ENCODE measurements around the gene CST7.

Gene CST7

GRCh38 chr20:24957326-24958016 lies 8.4 kb downstream of the CST7 start:
- Histone ChIP-seq H3K27ac (no peak overlapping the region), H3K4me3 (no peak overlapping the region), H3K9ac (ENCODE audit: insufficient read length) (no peak overlapping the region), H3K36me3 (ENCODE audit: insufficient read depth, low read length) (no peaks in the 10 kb centered on the region), H3K9me3 (ENCODE audit: low read depth, low read length) (no peaks in the 10 kb centered on the region)
- no peak for DNase-seq (ENCODE audit: low read depth, low spot score)
- TF ChIP-seq FOXP2 (optimal IDR thresholded peaks at IDR 0.05; ENCODE audit: control extremely low read depth, extremely low read length, insufficient read depth) = no peak
- no peak for TF ChIP-seq EZH2 (IDR thresholded peaks at IDR 0.05)
- TF ChIP-seq POLR2AphosphoS5 (IDR thresholded peaks at IDR 0.05; ENCODE audit: borderline replicate concordance, low read depth, low read length) = no peak

- no peaks in the 10 kb centered on the region for H3K9me3 ChIP-seq (ENCODE audit: low read depth, low read length)
- H3K36me3 ChIP-seq (ENCODE audit: insufficient read depth, low read length) = no peaks in the 10 kb centered on the region; the same call in 1 of the 2 replicates
- H3K4me3 ChIP-seq = no peak overlapping the region
- no peak for TF ChIP-seq EZH2 (IDR thresholded peaks at IDR 0.05)
- TF ChIP-seq FOXP2 (optimal IDR thresholded peaks at IDR 0.05; ENCODE audit: control extremely low read depth, extremely low read length, insufficient read depth) = no peak
- no peak for TF ChIP-seq POLR2AphosphoS5 (IDR thresholded peaks at IDR 0.05; ENCODE audit: borderline replicate concordance, low read depth, low read length)
- H3K27ac ChIP-seq = no peak overlapping the region
- no peak overlapping the region for H3K9ac ChIP-seq (ENCODE audit: insufficient read length)
- no peak for DNase-seq (ENCODE audit: low read depth, low spot score)
Observed at GRCh38 chr20:24958506-24959385, 9.7 kb downstream of the CST7 start.

GRCh38 chr20:24959591-24960301 lies 10.7 kb downstream of the CST7 start:
- no peak for DNase-seq (ENCODE audit: low read depth, low spot score)
- no peaks in the 10 kb centered on the region; the same call in 1 of the 2 replicates for H3K36me3 ChIP-seq (ENCODE audit: insufficient read depth, low read length)
- H3K4me3 ChIP-seq = no peak overlapping the region
- no peaks in the 10 kb centered on the region for H3K9me3 ChIP-seq (ENCODE audit: low read depth, low read length)
- no peak overlapping the region for H3K9ac ChIP-seq (ENCODE audit: insufficient read length)
- TF ChIP-seq FOXP2 (optimal IDR thresholded peaks at IDR 0.05; ENCODE audit: control extremely low read depth, extremely low read length, insufficient read depth) = no peak
- no peak for TF ChIP-seq EZH2 (IDR thresholded peaks at IDR 0.05)
- no peak for TF ChIP-seq POLR2AphosphoS5 (IDR thresholded peaks at IDR 0.05; ENCODE audit: borderline replicate concordance, low read depth, low read length)
- H3K27ac ChIP-seq = no peak overlapping the region

GRCh38 chr20:24960302-24960801 lies 11.3 kb downstream of the CST7 start:
- Histone ChIP-seq H3K9ac (ENCODE audit: insufficient read length) (no peak overlapping the region), H3K27ac (no peak overlapping the region), H3K36me3 (ENCODE audit: insufficient read depth, low read length) (no peaks in the 10 kb centered on the region; the same call in 1 of the 2 replicates), H3K4me3 (no peak overlapping the region), H3K9me3 (ENCODE audit: low read depth, low read length) (no peaks in the 10 kb centered on the region)
- DNase-seq (ENCODE audit: low read depth, low spot score) = no peak
- no peak for TF ChIP-seq FOXP2 (optimal IDR thresholded peaks at IDR 0.05; ENCODE audit: control extremely low read depth, extremely low read length, insufficient read depth)
- no peak for TF ChIP-seq POLR2AphosphoS5 (IDR thresholded peaks at IDR 0.05; ENCODE audit: borderline replicate concordance, low read depth, low read length)
- no peak for TF ChIP-seq EZH2 (IDR thresholded peaks at IDR 0.05)

- H3K36me3 ChIP-seq (ENCODE audit: insufficient read depth, low read length) = no peaks in the 10 kb centered on the region; the same call in 1 of the 2 replicates
- no peak overlapping the region for H3K27ac ChIP-seq
- H3K4me3 ChIP-seq = no peak overlapping the region
- TF ChIP-seq FOXP2 (optimal IDR thresholded peaks at IDR 0.05; ENCODE audit: control extremely low read depth, extremely low read length, insufficient read depth) (no peak), POLR2AphosphoS5 (IDR thresholded peaks at IDR 0.05; ENCODE audit: borderline replicate concordance, low read depth, low read length) (no peak), EZH2 (IDR thresholded peaks at IDR 0.05) (no peak)
- no peaks in the 10 kb centered on the region for H3K9me3 ChIP-seq (ENCODE audit: low read depth, low read length)
- no peak overlapping the region for H3K9ac ChIP-seq (ENCODE audit: insufficient read length)
- no peak for DNase-seq (ENCODE audit: low read depth, low spot score)
Observed at GRCh38 chr20:24960861-24961260, 11.8 kb downstream of the CST7 start.

GRCh38 chr20:24961384-24962181 lies 12.5 kb downstream of the CST7 start:
- no peak for DNase-seq (ENCODE audit: low read depth, low spot score)
- Histone ChIP-seq H3K36me3 (ENCODE audit: insufficient read depth, low read length) (no peaks in the 10 kb centered on the region; the same call in 1 of the 2 replicates), H3K4me3 (no peak overlapping the region), H3K27ac (no peak overlapping the region), H3K9ac (ENCODE audit: insufficient read length) (no peak overlapping the region), H3K9me3 (ENCODE audit: low read depth, low read length) (no peaks in the 10 kb centered on the region)
- TF ChIP-seq POLR2AphosphoS5 (IDR thresholded peaks at IDR 0.05; ENCODE audit: borderline replicate concordance, low read depth, low read length) (no peak), FOXP2 (optimal IDR thresholded peaks at IDR 0.05; ENCODE audit: control extremely low read depth, extremely low read length, insufficient read depth) (no peak), EZH2 (IDR thresholded peaks at IDR 0.05) (no peak)

- TF ChIP-seq EZH2 (IDR thresholded peaks at IDR 0.05) = no peak
- no peak for TF ChIP-seq POLR2AphosphoS5 (IDR thresholded peaks at IDR 0.05; ENCODE audit: borderline replicate concordance, low read depth, low read length)
- TF ChIP-seq FOXP2 (optimal IDR thresholded peaks at IDR 0.05; ENCODE audit: control extremely low read depth, extremely low read length, insufficient read depth) = no peak
- H3K4me3 ChIP-seq = no peak overlapping the region
- H3K36me3 ChIP-seq (ENCODE audit: insufficient read depth, low read length) = no peaks in the 10 kb centered on the region; the same call in 1 of the 2 replicates
- no peak overlapping the region for H3K9ac ChIP-seq (ENCODE audit: insufficient read length)
- no peaks in the 10 kb centered on the region for H3K9me3 ChIP-seq (ENCODE audit: low read depth, low read length)
- no peak for DNase-seq (ENCODE audit: low read depth, low spot score)
- no peak overlapping the region for H3K27ac ChIP-seq
Observed at GRCh38 chr20:24962182-24962492, 13.1 kb downstream of the CST7 start.
